HG03520 (cell line): ENCODE data around the gene LRMDA.

Experiments used
- ATAC-seq: cut with Tn5 transposase; IDR thresholded peaks from one replicate; pipeline ENCODE4 v1.9.1; 2021; ENCODE audit warnings: mild to moderate bottlenecking, moderate library complexity; ENCODE audit not compliant: unreplicated experiment

LRMDA gene

GRCh38 chr10:75935240-75935639 is 503.8 kb downstream of the LRMDA start:
- ATAC-seq, result no peak

GRCh38 chr10:75935650-75936400 is 504.4 kb downstream of the LRMDA start:
- no peak for ATAC-seq

- ATAC-seq, result no peak
Measured at GRCh38 chr10:75936841-75937240, 505.4 kb downstream of the LRMDA start.

GRCh38 chr10:75937823-75938222 is 506.4 kb downstream of the LRMDA start:
- ATAC-seq, result no peak

- no peak for ATAC-seq
Measured at GRCh38 chr10:75938380-75939122, 507.1 kb downstream of the LRMDA start.

GRCh38 chr10:75939541-75939940 is 508.1 kb downstream of the LRMDA start:
- ATAC-seq, result no peak

GRCh38 chr10:75940742-75941141 is 509.3 kb downstream of the LRMDA start:
- ATAC-seq, result no peak

GRCh38 chr10:75941223-75941801 is 509.9 kb downstream of the LRMDA start:
- no peak for ATAC-seq

GRCh38 chr10:75944061-75944460 is 512.6 kb downstream of the LRMDA start:
- no peak for ATAC-seq

- no peak for ATAC-seq
Measured at GRCh38 chr10:75948583-75948982, 517.2 kb downstream of the LRMDA start.

- ATAC-seq, result no peak
Measured at GRCh38 chr10:75950307-75950706, 518.9 kb downstream of the LRMDA start.

- ATAC-seq, result no peak
Measured at GRCh38 chr10:75950997-75951589, 519.7 kb downstream of the LRMDA start.

- ATAC-seq, result no peak
Measured at GRCh38 chr10:75951627-75952026, 520.2 kb downstream of the LRMDA start.

- ATAC-seq, result no peak
Measured at GRCh38 chr10:75952093-75952492, 520.7 kb downstream of the LRMDA start.

- no peak for ATAC-seq
Measured at GRCh38 chr10:75954486-75954885, 523.1 kb downstream of the LRMDA start.

GRCh38 chr10:75955973-75956502 is 524.6 kb downstream of the LRMDA start:
- no peak for ATAC-seq

GRCh38 chr10:75956624-75957023 is 525.2 kb downstream of the LRMDA start:
- no peak for ATAC-seq

GRCh38 chr10:75957314-75958120 is 526.1 kb downstream of the LRMDA start:
- no peak for ATAC-seq

GRCh38 chr10:75959209-75959608 is 527.8 kb downstream of the LRMDA start:
- no peak for ATAC-seq

GRCh38 chr10:75959912-75960311 is 528.5 kb downstream of the LRMDA start:
- no peak for ATAC-seq
